PC-9 (cell line): ENCODE results near the gene SCGB2B2. TPM values are rescaled to one million over a fixed set of nuclear protein-coding genes. Genes with fewer than 3 reads are reported as not detected.

ENCODE experiments used
- BruUV-seq: library from RNA; stranded (reverse); fragments of 400-500 nt; replicated peaks from 2 replicates; lab custom pipeline; 2021; lab: Mats Ljungman, UMichigan
- CTCF ChIA-PET: fragments of 300-600 bp; sonication (Branson Sonifier 250); formaldehyde crosslinking; loops from one replicate; lab custom pipeline; 2022; ENCODE audit warnings: antibody characterized with exemption; lab: Charles Lee
- POLR2A ChIA-PET: fragments of 300-600 bp; sonication (Branson Sonifier 250); formaldehyde crosslinking; loops from one replicate; lab custom pipeline; 2022; ENCODE audit warnings: antibody characterized with exemption; ENCODE audit not compliant: unreplicated experiment; lab: Charles Lee
- DNase-seq, 2 experiments: peaks; one replicate each; pipeline versions ENCODE4 v3.0.0 to v3.0.0-alpha.2; 2015 to 2022; ENCODE audit warnings: mixed read lengths in 1 of 2
- H2AFZ ChIP-seq: fragments of 200-600 bp; sonication (generic); 2 replicates; pipeline ENCODE4 v1.8.1; 2017; ENCODE audit warnings: antibody characterized with exemption
- H3F3A ChIP-seq: fragments of 200-600 bp; sonication (generic); 2 replicates; pipeline ENCODE4 v1.8.1; 2017; ENCODE audit warnings: antibody characterized with exemption, mild to moderate bottlenecking, low read depth; ENCODE audit not compliant: insufficient read depth
- H3K27ac ChIP-seq: fragments of 200-600 bp; sonication (generic); 2 replicates; pipeline ENCODE4 v1.6.1; 2016; ENCODE audit warnings: mixed run types
- H3K27me3 ChIP-seq: fragments of 200-600 bp; sonication (generic); 2 replicates; pipeline ENCODE4 v1.6.1; 2016; ENCODE audit warnings: low read depth, mixed run types; ENCODE audit not compliant: insufficient read depth
- H3K36me3 ChIP-seq: fragments of 200-600 bp; sonication (generic); 2 replicates; pipeline ENCODE4 v1.6.1; 2016; ENCODE audit warnings: low read depth, mixed run types
- H3K4me1 ChIP-seq: fragments of 200-600 bp; sonication (generic); replicated peaks from 2 replicates; pipeline ENCODE4 v1.6.1; 2016; ENCODE audit warnings: mixed run types; ENCODE audit not compliant: insufficient read depth
- H3K4me2 ChIP-seq: fragments of 200-600 bp; sonication (generic); 2 replicates; pipeline ENCODE4 v1.6.1; 2017; ENCODE audit warnings: mixed run types
- H3K4me3 ChIP-seq: fragments of 200-600 bp; sonication (generic); 2 replicates; pipeline ENCODE4 v1.6.1; 2016; ENCODE audit warnings: mixed run types
- H3K79me2 ChIP-seq: fragments of 200-600 bp; sonication (generic); 2 replicates; pipeline ENCODE4 v1.6.1; 2017; ENCODE audit warnings: low read depth, mixed run types
- H3K9me2 ChIP-seq: fragments of 200-600 bp; sonication (generic); 2 replicates; pipeline ENCODE4 v1.8.1; 2017; ENCODE audit warnings: mild to moderate bottlenecking; ENCODE audit not compliant: insufficient read depth
- H3K9me3 ChIP-seq: fragments of 200-600 bp; sonication (generic); 2 replicates; pipeline ENCODE4 v1.8.1; 2016; ENCODE audit warnings: low read depth; ENCODE audit not compliant: insufficient read depth
- H4K20me1 ChIP-seq: fragments of 200-600 bp; sonication (generic); 2 replicates; pipeline ENCODE4 v1.8.1; 2017; ENCODE audit not compliant: insufficient read depth
- CTCF ChIP-seq: fragments of 200-600 bp; sonication (generic); conservative IDR thresholded peaks from 2 replicates; pipeline ENCODE4 v1.6.1; 2017; ENCODE audit warnings: mixed run types, antibody characterized with exemption, mild to moderate bottlenecking, moderate library complexity
- EZH2 ChIP-seq: fragments of 200-600 bp; sonication (generic); IDR thresholded peaks from 2 replicates; pipeline ENCODE4 v1.8.0; 2017; ENCODE audit warnings: antibody characterized with exemption, low read depth
- intact Hi-C: fragments of 100-400 bp; cut with micrococcal nuclease; formaldehyde crosslinking; loops from one replicate; pipeline ENCODE4 v1.10.0; 2022; ENCODE audit not compliant: unreplicated experiment
- total RNA-seq: library from RNA; stranded (reverse); gene quantifications from 2 replicates; pipeline ENCODE4 v1.2.3, GENCODE V29; 2021

Gene SCGB2B2
- total RNA-seq, 1 experiment from 2014 or later, result 1.4 TPM

DNA sequence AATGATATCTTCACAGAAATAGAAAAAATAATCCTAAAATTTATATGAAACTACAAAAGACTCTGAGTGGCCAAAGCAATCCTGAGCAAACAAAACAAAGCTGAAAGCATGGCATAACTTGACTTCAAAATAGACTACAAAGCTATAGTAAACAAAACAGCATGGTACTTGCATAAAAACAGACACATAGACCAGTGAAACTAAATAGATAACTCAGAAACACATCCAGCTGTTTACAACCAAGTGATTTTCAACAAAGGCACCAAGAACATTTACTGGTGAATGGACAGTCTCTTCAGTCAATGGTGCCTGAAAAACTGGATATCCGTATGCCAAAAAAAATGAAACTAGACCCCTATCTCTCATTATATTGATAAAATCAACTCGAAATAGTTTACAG, 25.2 kb downstream of the SCGB2B2 start:
- no peak overlapping the region for H2AFZ ChIP-seq
- intact Hi-C loops, result no loop called here
- TF ChIP-seq EZH2 (no peak), CTCF (no peak)
- H3K9me3 ChIP-seq, result peaks cover 8% of the 10 kb centered on the region; the same call in 1 of the 2 replicates
- CTCF ChIA-PET, result no interaction called here
- H3K4me1 ChIP-seq, result peaks cover 9% of the 10 kb centered on the region; the same call in 1 of the 2 replicates
- H3K27me3 ChIP-seq, result no peaks in the 10 kb centered on the region
- H3K9me2 ChIP-seq, result no peaks in the 10 kb centered on the region
- no peak overlapping the region for H3K4me3 ChIP-seq
- no peaks in the 10 kb centered on the region for H3K79me2 ChIP-seq
- BruUV-seq, result no TSS peak
- no peaks in the 10 kb centered on the region for H3F3A ChIP-seq
- POLR2A ChIA-PET, result no interaction called here
- no peaks in the 10 kb centered on the region for H4K20me1 ChIP-seq
- H3K36me3 ChIP-seq, result no peaks in the 10 kb centered on the region
- no peak overlapping the region for H3K27ac ChIP-seq
- H3K4me2 ChIP-seq, result no peak overlapping the region
- no peak for DNase-seq

- CTCF ChIA-PET, result no interaction called here
- Histone ChIP-seq H4K20me1 (no peaks in the 10 kb centered on the region), H3K4me1 (peaks cover 9% of the 10 kb centered on the region; the same call in 1 of the 2 replicates), H3F3A (no peaks in the 10 kb centered on the region), H3K27me3 (no peaks in the 10 kb centered on the region), H3K27ac (0 out of 2 replicates have a peak overlapping the region, but pooled peaks have one; percentile 0), H3K4me2 (peak overlapping the region; percentile 43), H3K79me2 (no peaks in the 10 kb centered on the region), H3K9me2 (no peaks in the 10 kb centered on the region), H2AFZ (no peak overlapping the region), H3K9me3 (peaks cover 8% of the 10 kb centered on the region; the same call in 1 of the 2 replicates), H3K36me3 (no peaks in the 10 kb centered on the region), H3K4me3 (no peak overlapping the region; the same call in 1 of the 2 replicates)
- BruUV-seq, result TSS peak; percentile 16
- DNase-seq, result peak; percentile 41 to 69
- intact Hi-C loops, result no loop called here
- POLR2A ChIA-PET, result no interaction called here
- no peak for TF ChIP-seq EZH2
- TF ChIP-seq CTCF, result no peak
Observed at GRCh38 chr19:34649886-34650543, 26.9 kb downstream of the SCGB2B2 start.

DNA sequence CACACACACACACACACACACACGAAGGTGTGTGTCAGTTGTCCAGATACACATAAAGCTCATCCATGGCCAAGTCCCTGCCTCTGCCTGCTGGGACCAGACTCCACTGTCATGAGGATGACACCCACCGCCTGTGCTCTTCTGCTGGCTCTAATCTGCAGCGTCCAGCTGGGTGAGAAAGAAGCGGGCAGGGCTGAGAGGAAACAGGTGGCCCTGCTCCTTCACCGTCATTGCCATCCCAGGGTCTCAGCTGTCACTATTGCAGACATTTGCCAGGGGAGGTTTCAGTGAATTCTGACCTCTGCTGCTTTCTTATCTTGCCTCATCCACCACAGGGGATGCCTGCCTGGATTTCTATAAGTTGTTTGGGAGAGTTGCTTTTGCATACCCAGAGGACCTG, 31.4 kb downstream of the SCGB2B2 start:
- TF ChIP-seq CTCF (no peak), EZH2 (no peak)
- H3K4me1 ChIP-seq, result peaks cover 9% of the 10 kb centered on the region; the same call in 1 of the 2 replicates
- H3K4me2 ChIP-seq, result no peak overlapping the region
- H4K20me1 ChIP-seq, result no peaks in the 10 kb centered on the region
- BruUV-seq, result no TSS peak
- DNase-seq, result no peak
- no peak overlapping the region for H2AFZ ChIP-seq
- no peak overlapping the region for H3K4me3 ChIP-seq
- H3F3A ChIP-seq, result no peaks in the 10 kb centered on the region
- H3K79me2 ChIP-seq, result no peaks in the 10 kb centered on the region
- CTCF ChIA-PET, result no interaction called here
- intact Hi-C loops, result no loop called here
- no peak overlapping the region for H3K27ac ChIP-seq
- H3K27me3 ChIP-seq, result no peaks in the 10 kb centered on the region
- H3K36me3 ChIP-seq, result no peaks in the 10 kb centered on the region
- POLR2A ChIA-PET, result no interaction called here
- peaks cover under 1% of the 10 kb centered on the region; the same call in 1 of the 2 replicates for H3K9me3 ChIP-seq
- no peaks in the 10 kb centered on the region for H3K9me2 ChIP-seq
